ENCODE measurements around the gene EPAS1. TPM values are rescaled to one million over a fixed set of nuclear protein-coding genes. Genes with fewer than 3 reads are reported as not detected.

Gene EPAS1
- total and polyA plus RNA-seq, 9 of the 15 experiments (the other 6 are each of a cell fraction or from before 2014, with no cell fraction given): 0.25 to 11.2 (median 4.1) TPM

DNA sequence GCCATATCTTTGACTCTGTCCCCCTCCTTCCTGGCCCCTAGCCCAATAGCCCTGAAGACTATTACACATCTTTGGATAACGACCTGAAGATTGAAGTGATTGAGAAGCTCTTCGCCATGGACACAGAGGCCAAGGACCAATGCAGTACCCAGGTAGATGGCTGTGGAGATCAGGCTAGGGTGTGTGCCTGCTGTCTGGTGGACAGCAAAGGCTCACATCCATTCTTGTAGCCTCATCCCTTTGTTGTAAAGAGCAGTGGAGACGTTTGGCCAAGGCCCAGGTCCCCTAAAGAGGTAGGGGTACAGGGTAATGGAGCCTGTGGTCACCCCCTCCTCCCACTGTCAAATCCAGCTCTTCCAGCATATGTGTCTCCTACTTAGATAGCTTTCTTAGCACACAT is 81.4 kb downstream of the EPAS1 start (continued):
- TF ChIP-seq, protein P1, sequence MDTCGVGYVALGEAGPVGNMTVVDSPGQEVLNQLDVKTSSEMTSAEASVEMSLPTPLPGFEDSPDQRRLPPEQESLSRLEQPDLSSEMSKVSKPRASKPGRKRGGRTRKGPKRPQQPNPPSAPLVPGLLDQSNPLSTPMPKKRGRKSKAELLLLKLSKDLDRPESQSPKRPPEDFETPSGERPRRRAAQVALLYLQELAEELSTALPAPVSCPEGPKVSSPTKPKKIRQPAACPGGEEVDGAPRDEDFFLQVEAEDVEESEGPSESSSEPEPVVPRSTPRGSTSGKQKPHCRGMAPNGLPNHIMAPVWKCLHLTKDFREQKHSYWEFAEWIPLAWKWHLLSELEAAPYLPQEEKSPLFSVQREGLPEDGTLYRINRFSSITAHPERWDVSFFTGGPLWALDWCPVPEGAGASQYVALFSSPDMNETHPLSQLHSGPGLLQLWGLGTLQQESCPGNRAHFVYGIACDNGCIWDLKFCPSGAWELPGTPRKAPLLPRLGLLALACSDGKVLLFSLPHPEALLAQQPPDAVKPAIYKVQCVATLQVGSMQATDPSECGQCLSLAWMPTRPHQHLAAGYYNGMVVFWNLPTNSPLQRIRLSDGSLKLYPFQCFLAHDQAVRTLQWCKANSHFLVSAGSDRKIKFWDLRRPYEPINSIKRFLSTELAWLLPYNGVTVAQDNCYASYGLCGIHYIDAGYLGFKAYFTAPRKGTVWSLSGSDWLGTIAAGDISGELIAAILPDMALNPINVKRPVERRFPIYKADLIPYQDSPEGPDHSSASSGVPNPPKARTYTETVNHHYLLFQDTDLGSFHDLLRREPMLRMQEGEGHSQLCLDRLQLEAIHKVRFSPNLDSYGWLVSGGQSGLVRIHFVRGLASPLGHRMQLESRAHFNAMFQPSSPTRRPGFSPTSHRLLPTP (IDR thresholded peaks at IDR 0.05; ENCODE audit: borderline replicate concordance, extremely low read depth, insufficient read length): no peak
- TF ChIP-seq, protein P2, sequence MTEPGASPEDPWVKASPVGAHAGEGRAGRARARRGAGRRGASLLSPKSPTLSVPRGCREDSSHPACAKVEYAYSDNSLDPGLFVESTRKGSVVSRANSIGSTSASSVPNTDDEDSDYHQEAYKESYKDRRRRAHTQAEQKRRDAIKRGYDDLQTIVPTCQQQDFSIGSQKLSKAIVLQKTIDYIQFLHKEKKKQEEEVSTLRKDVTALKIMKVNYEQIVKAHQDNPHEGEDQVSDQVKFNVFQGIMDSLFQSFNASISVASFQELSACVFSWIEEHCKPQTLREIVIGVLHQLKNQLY (CRISPR knock-in tag; conservative IDR thresholded peaks at IDR 0.05): no peak
- TF ChIP-seq HMG20B (CRISPR knock-in tag; IDR thresholded peaks at IDR 0.05) (no peak), KHSRP (IDR thresholded peaks at IDR 0.05) (no peak), CCAR2 (IDR thresholded peaks at IDR 0.05; ENCODE audit: low read depth, low read length) (no peak), SNIP1 (IDR thresholded peaks at IDR 0.05; ENCODE audit: low read depth) (no peak)
